Esophagus squamous epithelium (tissue), 4 donors: ENCODE measurements around the gene CEP76.

Experiments used
- POLR2A ChIP-seq, 4 donors: fragments of 450-650 bp; IDR thresholded peaks; one replicate each; pipeline ENCODE4 v1.6.1; 2017; ENCODE audit warnings: antibody characterized with exemption in 4 of 4, mild to moderate bottlenecking in 4 of 4, moderate library complexity in 3 of 4
- TF ChIP-seq, protein P1 (sequence below), 6 experiments: fragments of 450-650 bp in 4 of 6; fragments of 200-600 bp in 2 of 6; sonication (generic) in 2 of 6; IDR thresholded peaks; one replicate each; pipeline ENCODE4 v1.5.1; 2016 to 2019; ENCODE audit warnings: antibody characterized with exemption in 6 of 6, mild to moderate bottlenecking in 4 of 6, moderate library complexity in 4 of 6

DNA sequence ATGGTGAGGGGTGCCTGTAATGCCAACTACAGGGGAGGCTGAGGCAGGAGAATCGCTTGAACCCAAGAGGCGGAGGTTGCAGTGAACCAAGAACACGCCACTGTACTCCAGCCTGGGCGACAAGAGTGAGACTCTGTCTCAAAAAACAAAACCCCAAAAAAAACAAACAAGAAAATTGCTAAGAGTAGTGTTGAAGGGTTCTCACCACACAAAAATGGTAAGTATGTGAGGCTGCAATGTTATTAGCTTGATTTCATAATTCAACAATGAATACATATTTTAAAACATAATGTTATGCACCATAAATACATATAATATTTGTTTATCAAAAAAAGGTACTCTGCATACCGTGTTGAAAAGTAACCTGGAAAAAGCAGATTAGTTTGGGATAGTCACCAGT, 46.1 kb upstream of the CEP76 start:
- TF ChIP-seq, protein P1, sequence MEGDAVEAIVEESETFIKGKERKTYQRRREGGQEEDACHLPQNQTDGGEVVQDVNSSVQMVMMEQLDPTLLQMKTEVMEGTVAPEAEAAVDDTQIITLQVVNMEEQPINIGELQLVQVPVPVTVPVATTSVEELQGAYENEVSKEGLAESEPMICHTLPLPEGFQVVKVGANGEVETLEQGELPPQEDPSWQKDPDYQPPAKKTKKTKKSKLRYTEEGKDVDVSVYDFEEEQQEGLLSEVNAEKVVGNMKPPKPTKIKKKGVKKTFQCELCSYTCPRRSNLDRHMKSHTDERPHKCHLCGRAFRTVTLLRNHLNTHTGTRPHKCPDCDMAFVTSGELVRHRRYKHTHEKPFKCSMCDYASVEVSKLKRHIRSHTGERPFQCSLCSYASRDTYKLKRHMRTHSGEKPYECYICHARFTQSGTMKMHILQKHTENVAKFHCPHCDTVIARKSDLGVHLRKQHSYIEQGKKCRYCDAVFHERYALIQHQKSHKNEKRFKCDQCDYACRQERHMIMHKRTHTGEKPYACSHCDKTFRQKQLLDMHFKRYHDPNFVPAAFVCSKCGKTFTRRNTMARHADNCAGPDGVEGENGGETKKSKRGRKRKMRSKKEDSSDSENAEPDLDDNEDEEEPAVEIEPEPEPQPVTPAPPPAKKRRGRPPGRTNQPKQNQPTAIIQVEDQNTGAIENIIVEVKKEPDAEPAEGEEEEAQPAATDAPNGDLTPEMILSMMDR (IDR thresholded peaks at IDR 0.05) = no peak
- TF ChIP-seq POLR2A (IDR thresholded peaks at IDR 0.05) = no peak
